DND-41 (cell line): Measurements from ENCODE around the gene MAPK10.

Source experiments
- CTCF ChIP-seq: IDR thresholded peaks from 2 replicates; pipeline ENCODE4 v1.5.1; 2012; ENCODE audit warnings: borderline replicate concordance, low read length, moderate library complexity, mild to moderate bottlenecking; ENCODE audit not compliant: poor library complexity, severe bottlenecking; ENCODE audit errors: extremely low read depth
- EZH2 ChIP-seq: IDR thresholded peaks from 3 replicates; pipeline ENCODE4 v1.6.1; 2012; ENCODE audit warnings: borderline replicate concordance, low read depth, mild to moderate bottlenecking, moderate library complexity, low read length, inconsistent platforms; ENCODE audit not compliant: severe bottlenecking

GRCh38 chr4:86004030-86004429, 355.8 kb downstream of the MAPK10 start:
- no peak for TF ChIP-seq CTCF
- no peak for TF ChIP-seq EZH2
